Peyer's patch (tissue), 4 donors: Measurements from ENCODE around the gene LPAR1.

Source experiments
- CTCF ChIP-seq, 6 experiments: fragments of 450-650 bp in 4 of 6; fragments of 200-600 bp in 2 of 6; sonication (generic) in 1 of 6; IDR thresholded peaks; one replicate each; pipeline ENCODE4 v1.5.1; 2017 to 2019; ENCODE audit warnings: antibody characterized with exemption in 6 of 6, mild to moderate bottlenecking in 3 of 6, moderate library complexity in 1 of 6
- POLR2A ChIP-seq, 2 donors: fragments of 450-650 bp; IDR thresholded peaks; one replicate each; pipeline ENCODE4 v1.5.1; 2017; ENCODE audit warnings: antibody characterized with exemption in 2 of 2, mild to moderate bottlenecking in 2 of 2, moderate library complexity in 2 of 2

GRCh38 chr9:111069183-111069582 lies 30.9 kb upstream of the LPAR1 start:
- no peak for TF ChIP-seq CTCF (IDR thresholded peaks at IDR 0.05)
- TF ChIP-seq POLR2A (IDR thresholded peaks at IDR 0.05) = no peak
